Panc1 (cell line): ENCODE results near the gene COL16A1. TPM values are rescaled to one million over a fixed set of nuclear protein-coding genes. Genes with fewer than 3 reads are reported as not detected.
"Not testable (repeated sequence)": the region's sequence is repeated elsewhere in the genome, so short reads cannot be mapped to it uniquely, and the experiment has no call there.

ENCODE experiments used
- ATAC-seq: fragments of 200-7000 bp; cut with Tn5 transposase; 2 replicates; pipeline ENCODE4 v1.9.1; 2020; ENCODE audit warnings: mild to moderate bottlenecking, moderate library complexity
- BruUV-seq: library from RNA; stranded (reverse); fragments of 400-500 nt; replicated peaks from 2 replicates; lab custom pipeline; 2021; lab: Mats Ljungman, UMichigan
- CTCF ChIA-PET: fragments of 300-600 bp; sonication (Branson Sonifier 250); formaldehyde crosslinking; loops from one replicate; lab custom pipeline; 2022; ENCODE audit warnings: antibody characterized with exemption; lab: Charles Lee
- POLR2A ChIA-PET: fragments of 300-600 bp; sonication (Branson Sonifier 250); formaldehyde crosslinking; loops from one replicate; lab custom pipeline; 2022; ENCODE audit warnings: antibody characterized with exemption; lab: Charles Lee
- DNase-seq: peaks from one replicate; pipeline ENCODE4 v3.0.0-alpha.2; 2010; ENCODE audit warnings: low read depth, low spot score
- H3K27ac ChIP-seq: 2 replicates; pipeline ENCODE4 v1.5.1; 2011; ENCODE audit warnings: mild to moderate bottlenecking, low read length, inconsistent platforms
- H3K27me3 ChIP-seq: fragments of 200-500 bp; sonication (Bioruptor generic); 2 replicates; pipeline ENCODE4 v1.6.0; 2014; ENCODE audit warnings: low read length, inconsistent platforms; ENCODE audit not compliant: control insufficient read depth, insufficient read depth
- H3K36me3 ChIP-seq: fragments of 200-500 bp; sonication (Bioruptor generic); 2 replicates; pipeline ENCODE4 v1.5.1; 2014; ENCODE audit warnings: inconsistent platforms, mild to moderate bottlenecking, low read length, moderate library complexity; ENCODE audit not compliant: control insufficient read depth, insufficient read depth
- H3K4me1 ChIP-seq: 2 replicates; pipeline ENCODE4 v1.5.1; 2011; ENCODE audit warnings: inconsistent platforms, mild to moderate bottlenecking, low read length, moderate library complexity; ENCODE audit not compliant: control insufficient read depth, insufficient read depth
- H3K4me3 ChIP-seq, 2 experiments: 2 replicates each; pipeline ENCODE4 v1.5.1; 2011 to 2012; ENCODE audit warnings: low read depth in 2 of 2, low read length in 2 of 2, mild to moderate bottlenecking in 2 of 2, inconsistent platforms in 1 of 2, moderate library complexity in 1 of 2
- H3K9me3 ChIP-seq: fragments of 200-500 bp; sonication (Bioruptor generic); 2 replicates; pipeline ENCODE4 v1.5.1; 2014; ENCODE audit warnings: low read depth, mild to moderate bottlenecking, inconsistent platforms, low read length, moderate library complexity; ENCODE audit not compliant: control insufficient read depth, insufficient read depth
- POLR2AphosphoS5 ChIP-seq: IDR thresholded peaks from 2 replicates; pipeline ENCODE4 v1.6.1; 2012; ENCODE audit warnings: mild to moderate bottlenecking, low read depth, low read length, moderate library complexity
- SIN3A ChIP-seq: IDR thresholded peaks from 2 replicates; pipeline ENCODE4 v1.6.1; 2012; ENCODE audit warnings: low read depth, mild to moderate bottlenecking, low read length, moderate library complexity, borderline replicate concordance; ENCODE audit not compliant: insufficient read depth
- TCF7L2 ChIP-seq: IDR thresholded peaks from 2 replicates; pipeline ENCODE4 v1.6.1; 2011; ENCODE audit warnings: mild to moderate bottlenecking, low read depth, low read length, inconsistent platforms
- in situ Hi-C: cut with HindIII; loops from 2 replicates; pipeline ENCODE4 v1.10.0; 2016; ENCODE audit warnings: low sequenced_read_pairs, low pct_unique_long_range_greater_than_20kb
- intact Hi-C: fragments of 100-400 bp; cut with micrococcal nuclease; formaldehyde crosslinking; loops from one replicate; pipeline ENCODE4 v1.10.0; 2022; ENCODE audit not compliant: unreplicated experiment
- total RNA-seq: library from RNA; stranded (reverse); gene quantifications from one replicate; pipeline ENCODE4 v1.2.1, GENCODE V29; 2021; ENCODE audit not compliant: unreplicated experiment
- TF ChIP-seq, protein P1 (sequence below), 2 experiments: IDR thresholded peaks; 2 replicates each; pipeline ENCODE4 v1.6.1; 2011 to 2012; ENCODE audit warnings: low read depth in 2 of 2, control low read depth in 1 of 2, low read length in 1 of 2, mild to moderate bottlenecking in 1 of 2, moderate library complexity in 1 of 2; ENCODE audit not compliant: insufficient read depth in 1 of 2
- TF ChIP-seq, protein P2 (sequence below): fragments of 450-650 bp; IDR thresholded peaks from 2 replicates; pipeline ENCODE4 v1.5.1; 2017; ENCODE audit warnings: mild to moderate bottlenecking

COL16A1 gene
- total RNA-seq, 1 experiment from 2014 or later = 7.6 TPM

DNA sequence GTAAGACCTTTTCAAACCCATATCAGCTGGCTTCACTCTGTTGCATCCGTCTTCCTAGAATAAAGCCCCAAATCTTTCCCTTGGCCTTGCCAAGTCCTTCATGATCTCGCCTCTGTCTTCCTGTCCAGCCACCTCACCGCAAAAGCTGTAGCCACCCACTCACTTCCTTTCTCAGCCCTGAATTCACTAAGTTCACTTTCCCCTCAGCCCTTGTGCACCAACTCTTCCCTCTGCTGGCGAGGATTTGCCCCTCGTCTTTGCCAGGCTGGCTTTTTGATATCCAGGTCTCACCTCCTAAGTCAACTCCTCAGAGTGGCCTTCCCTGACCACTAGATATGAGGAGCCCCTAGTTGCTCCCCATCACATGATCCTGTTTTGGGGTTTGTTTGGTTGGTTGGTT lies 3.9 kb upstream of the COL16A1 start:
- POLR2A ChIA-PET = no interaction called here
- BruUV-seq = no TSS peak
- H3K27ac ChIP-seq = no peak overlapping the region

DNA sequence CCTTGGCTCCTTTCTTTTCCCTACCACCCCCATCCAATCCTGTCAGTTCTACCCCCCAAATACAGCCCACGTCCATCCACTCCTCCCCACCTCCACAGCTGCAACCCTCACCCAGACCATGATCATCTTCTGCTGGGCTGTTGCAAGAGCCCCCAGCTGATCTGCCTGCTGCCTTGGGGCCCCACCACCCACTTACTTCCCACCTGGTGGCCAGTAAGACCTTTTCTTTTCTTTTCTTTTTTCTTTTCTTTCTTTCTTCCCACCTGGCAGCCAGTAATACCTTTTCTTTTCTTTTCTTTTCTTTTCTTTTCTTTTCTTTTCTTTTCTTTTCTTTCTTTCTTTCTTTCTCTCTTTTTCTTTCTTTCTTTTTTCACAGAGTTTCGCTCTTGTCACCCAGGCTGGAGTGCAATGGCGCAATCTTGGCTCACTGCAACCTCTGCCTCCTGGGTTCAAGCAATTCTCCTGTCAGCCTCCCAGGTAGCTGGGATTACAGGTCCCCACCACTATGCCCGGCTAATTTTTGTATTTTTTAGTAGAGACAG lies 3.3 kb upstream of the COL16A1 start:
- DNase-seq, in situ Hi-C loops, intact Hi-C loops, POLR2A ChIA-PET, BruUV-seq, H3K9me3 ChIP-seq, H3K27me3 ChIP-seq, H3K27ac ChIP-seq, H3K36me3 ChIP-seq, H3K4me3 ChIP-seq, ATAC-seq: not testable (repeated sequence)
- CTCF ChIA-PET = interaction anchor here (0.7 kb wide), 1 partner anchor 13 kb away, joined by 12 read pairs; no protein-coding TSS in a partner anchor
- H3K4me1 ChIP-seq = peaks cover 28% of the 10 kb centered on the region

More for the DNA sequence above, 3.9 kb upstream of the COL16A1 start:
- intact Hi-C loops (no loop called here), in situ Hi-C loops (no loop called here)
- H3K4me1 ChIP-seq = peaks cover 28% of the 10 kb centered on the region
- ATAC-seq = no peak
- no peaks in the 10 kb centered on the region for H3K9me3 ChIP-seq
- no peak for DNase-seq
- no peak overlapping the region for H3K4me3 ChIP-seq
- CTCF ChIA-PET = interaction anchor here (0.7 kb wide), 1 partner anchor 14 kb away, joined by 12 read pairs; no protein-coding TSS in a partner anchor
- no peaks in the 10 kb centered on the region for H3K27me3 ChIP-seq
- TF ChIP-seq POLR2AphosphoS5 = no peak
- TF ChIP-seq, protein P1, sequence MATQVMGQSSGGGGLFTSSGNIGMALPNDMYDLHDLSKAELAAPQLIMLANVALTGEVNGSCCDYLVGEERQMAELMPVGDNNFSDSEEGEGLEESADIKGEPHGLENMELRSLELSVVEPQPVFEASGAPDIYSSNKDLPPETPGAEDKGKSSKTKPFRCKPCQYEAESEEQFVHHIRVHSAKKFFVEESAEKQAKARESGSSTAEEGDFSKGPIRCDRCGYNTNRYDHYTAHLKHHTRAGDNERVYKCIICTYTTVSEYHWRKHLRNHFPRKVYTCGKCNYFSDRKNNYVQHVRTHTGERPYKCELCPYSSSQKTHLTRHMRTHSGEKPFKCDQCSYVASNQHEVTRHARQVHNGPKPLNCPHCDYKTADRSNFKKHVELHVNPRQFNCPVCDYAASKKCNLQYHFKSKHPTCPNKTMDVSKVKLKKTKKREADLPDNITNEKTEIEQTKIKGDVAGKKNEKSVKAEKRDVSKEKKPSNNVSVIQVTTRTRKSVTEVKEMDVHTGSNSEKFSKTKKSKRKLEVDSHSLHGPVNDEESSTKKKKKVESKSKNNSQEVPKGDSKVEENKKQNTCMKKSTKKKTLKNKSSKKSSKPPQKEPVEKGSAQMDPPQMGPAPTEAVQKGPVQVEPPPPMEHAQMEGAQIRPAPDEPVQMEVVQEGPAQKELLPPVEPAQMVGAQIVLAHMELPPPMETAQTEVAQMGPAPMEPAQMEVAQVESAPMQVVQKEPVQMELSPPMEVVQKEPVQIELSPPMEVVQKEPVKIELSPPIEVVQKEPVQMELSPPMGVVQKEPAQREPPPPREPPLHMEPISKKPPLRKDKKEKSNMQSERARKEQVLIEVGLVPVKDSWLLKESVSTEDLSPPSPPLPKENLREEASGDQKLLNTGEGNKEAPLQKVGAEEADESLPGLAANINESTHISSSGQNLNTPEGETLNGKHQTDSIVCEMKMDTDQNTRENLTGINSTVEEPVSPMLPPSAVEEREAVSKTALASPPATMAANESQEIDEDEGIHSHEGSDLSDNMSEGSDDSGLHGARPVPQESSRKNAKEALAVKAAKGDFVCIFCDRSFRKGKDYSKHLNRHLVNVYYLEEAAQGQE (IDR thresholded peaks at IDR 0.05; ENCODE audit: insufficient read depth in 1 of 2, low read depth in 2 of 2, low read length in 1 of 2) = no peak
- TF ChIP-seq SIN3A = no peak
- TF ChIP-seq TCF7L2 = no peak
- TF ChIP-seq, protein P2, sequence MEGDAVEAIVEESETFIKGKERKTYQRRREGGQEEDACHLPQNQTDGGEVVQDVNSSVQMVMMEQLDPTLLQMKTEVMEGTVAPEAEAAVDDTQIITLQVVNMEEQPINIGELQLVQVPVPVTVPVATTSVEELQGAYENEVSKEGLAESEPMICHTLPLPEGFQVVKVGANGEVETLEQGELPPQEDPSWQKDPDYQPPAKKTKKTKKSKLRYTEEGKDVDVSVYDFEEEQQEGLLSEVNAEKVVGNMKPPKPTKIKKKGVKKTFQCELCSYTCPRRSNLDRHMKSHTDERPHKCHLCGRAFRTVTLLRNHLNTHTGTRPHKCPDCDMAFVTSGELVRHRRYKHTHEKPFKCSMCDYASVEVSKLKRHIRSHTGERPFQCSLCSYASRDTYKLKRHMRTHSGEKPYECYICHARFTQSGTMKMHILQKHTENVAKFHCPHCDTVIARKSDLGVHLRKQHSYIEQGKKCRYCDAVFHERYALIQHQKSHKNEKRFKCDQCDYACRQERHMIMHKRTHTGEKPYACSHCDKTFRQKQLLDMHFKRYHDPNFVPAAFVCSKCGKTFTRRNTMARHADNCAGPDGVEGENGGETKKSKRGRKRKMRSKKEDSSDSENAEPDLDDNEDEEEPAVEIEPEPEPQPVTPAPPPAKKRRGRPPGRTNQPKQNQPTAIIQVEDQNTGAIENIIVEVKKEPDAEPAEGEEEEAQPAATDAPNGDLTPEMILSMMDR = no peak; the same call in 1 of the 2 replicates
- no peaks in the 10 kb centered on the region for H3K36me3 ChIP-seq

DNA sequence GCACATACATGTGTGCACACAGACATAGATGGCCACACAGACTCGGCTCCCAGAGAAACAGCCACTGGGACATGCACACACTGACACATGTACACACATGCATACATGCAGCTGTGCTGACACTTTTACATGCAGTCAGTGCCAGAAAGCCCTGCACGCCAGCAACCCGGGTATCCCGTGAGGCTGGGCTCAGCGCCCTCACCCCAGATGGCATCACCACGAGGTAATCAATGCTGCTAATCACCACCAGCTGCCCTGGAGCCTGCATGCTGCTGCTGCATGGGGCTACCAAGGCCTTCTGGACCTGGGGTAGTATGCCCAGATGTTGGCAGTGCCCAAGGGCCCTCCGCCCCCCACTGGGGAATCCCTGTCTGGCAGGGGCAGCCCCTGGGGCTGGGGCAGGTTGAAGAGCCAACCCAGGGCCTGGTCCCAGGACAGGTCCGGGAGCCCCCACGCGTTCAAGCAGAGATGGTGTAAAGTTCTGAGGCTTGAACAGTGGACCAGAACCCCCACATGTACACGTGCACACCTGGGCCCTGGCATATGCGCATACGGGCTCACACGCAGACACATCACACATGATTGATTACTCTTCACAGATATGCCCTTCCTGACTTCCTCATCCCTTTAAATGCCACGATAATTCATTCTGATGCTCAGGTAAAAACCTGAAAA lies 2.7 kb upstream of the COL16A1 start:
- ChIA-PET CTCF (no interaction called here), POLR2A (no interaction called here)
- H3K4me1 ChIP-seq = peaks cover 30% of the 10 kb centered on the region
- no peaks in the 10 kb centered on the region for H3K9me3 ChIP-seq
- TF ChIP-seq POLR2AphosphoS5 (no peak), TCF7L2 (no peak)
- no peak for ATAC-seq
- intact Hi-C loops (no loop called here), in situ Hi-C loops (no loop called here)
- no peaks in the 10 kb centered on the region for H3K27me3 ChIP-seq
- no peak overlapping the region for H3K27ac ChIP-seq
- BruUV-seq = no TSS peak
- DNase-seq = no peak
- no peak overlapping the region for H3K4me3 ChIP-seq
- H3K36me3 ChIP-seq = no peaks in the 10 kb centered on the region
